ENCODE measurements around the gene NBEAL1.
"Not testable (repeated sequence)": the region's sequence is repeated elsewhere in the genome, so short reads cannot be mapped to it uniquely, and the experiment has no call there.

NBEAL1 gene

DNA sequence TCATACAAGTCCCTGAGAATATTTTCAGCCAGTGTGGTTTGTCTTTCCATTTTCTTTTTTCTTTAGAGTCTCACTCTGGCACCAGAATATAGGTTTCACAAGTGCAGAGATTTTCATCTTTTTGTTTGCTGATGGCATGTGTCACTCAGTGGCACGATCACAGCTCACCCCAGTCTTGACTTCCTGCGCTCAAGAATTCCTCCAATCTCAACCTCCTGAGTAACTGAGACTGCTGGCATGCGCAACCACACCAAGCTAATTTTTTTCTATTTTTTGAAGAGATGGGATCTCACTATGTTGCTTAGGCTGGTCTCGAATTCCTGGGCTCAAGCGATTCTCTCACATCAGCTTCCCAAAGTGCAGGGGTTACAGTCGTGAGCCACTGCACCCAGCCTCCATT is 23.9 kb downstream of the NBEAL1 start:
- DNase-seq (ENCODE audit: extremely low read depth in 1 of 2, low read depth in 1 of 2): no peak

DNA sequence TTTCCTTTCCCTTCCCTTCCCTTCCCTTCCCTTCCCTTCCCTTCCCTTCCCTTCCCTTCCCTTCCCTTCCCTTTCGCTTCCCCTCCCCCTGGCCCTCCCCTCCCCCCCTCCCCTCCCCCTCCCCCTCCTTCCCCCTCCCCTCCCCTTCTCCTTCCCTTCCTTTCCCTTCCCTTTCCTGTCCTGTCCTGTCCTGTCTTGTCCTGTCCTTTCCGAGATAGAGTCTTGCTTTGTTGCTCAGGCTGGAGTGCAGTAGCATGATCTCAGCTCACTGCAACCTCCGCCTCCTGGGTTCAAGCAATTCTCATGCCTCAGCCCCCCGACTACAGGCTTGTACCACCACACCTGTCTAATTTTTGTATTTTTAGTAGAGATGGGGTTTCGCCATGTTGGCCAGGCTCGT is 24.5 kb downstream of the NBEAL1 start:
- not testable (repeated sequence) for DNase-seq (ENCODE audit: extremely low read depth in 1 of 2, low read depth in 1 of 2)

DNA sequence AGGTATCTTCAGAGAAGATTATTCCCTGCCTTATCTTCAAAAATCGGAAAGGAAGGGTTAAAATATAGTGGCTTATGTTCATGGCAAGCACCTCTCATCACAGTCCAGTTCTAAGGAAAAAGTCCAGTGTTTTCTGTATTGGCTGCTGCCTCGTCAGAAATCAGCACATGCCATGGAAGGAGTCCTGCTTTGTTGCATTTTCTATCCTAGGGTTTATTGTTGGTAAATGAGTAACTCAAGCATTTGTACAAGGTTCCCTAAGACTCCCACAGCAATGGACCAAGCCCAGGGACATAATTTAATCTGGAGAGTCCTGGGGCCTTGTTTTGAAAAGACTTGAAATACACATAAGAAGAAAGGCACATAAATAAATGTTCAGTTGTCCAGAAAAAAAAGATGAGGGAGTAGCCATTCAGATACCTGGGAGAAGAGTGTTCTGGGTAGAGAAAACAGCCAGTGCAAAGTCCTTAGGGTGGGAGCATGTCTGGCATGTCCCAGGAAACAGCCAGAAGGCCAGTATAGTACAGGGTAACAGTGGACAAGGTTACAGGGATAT is 26.4 kb downstream of the NBEAL1 start:
- no peak for DNase-seq (ENCODE audit: extremely low read depth in 1 of 2, low read depth in 1 of 2)

DNA sequence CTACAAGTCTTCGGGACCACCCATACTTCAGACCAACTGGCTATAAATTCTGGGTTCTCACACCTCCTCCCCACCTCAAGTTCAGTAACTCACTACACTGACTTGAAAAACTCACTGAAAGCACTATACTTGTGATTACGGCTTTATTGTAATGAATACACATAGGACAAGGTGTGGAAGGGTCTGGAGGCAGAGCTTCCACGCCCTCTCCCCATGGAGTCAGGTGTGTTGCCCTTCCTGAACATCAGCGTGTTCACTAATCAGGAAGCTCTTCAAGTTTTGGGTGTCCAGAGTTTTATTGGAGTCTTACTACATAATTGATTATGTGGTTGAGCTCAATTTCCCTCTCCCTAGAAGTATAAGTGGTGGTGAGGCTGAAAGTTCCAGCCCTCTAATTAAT is 27.5 kb downstream of the NBEAL1 start:
- no peak for DNase-seq (ENCODE audit: extremely low read depth in 1 of 2, low read depth in 1 of 2)

DNA sequence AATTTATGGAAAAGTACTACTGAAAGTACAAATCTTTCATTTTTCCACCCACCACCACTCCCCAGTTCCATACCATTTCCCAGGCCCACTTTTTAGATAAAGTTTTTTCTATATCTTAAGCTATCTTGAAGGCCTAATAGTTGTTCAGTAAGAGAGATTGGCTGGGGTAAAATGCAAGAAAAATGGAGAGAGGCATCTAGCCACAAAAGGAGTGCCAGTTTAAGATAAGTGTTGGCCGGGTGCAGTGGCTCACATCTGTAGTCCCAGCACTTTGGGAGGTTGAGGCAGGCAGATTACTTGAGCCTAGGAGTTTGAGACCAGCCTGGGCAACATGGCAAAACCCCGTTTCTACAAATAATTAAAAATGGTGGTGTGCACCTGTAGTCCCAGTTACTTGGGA is 28.6 kb downstream of the NBEAL1 start:
- no peak for DNase-seq (ENCODE audit: extremely low read depth in 1 of 2, low read depth in 1 of 2)

DNA sequence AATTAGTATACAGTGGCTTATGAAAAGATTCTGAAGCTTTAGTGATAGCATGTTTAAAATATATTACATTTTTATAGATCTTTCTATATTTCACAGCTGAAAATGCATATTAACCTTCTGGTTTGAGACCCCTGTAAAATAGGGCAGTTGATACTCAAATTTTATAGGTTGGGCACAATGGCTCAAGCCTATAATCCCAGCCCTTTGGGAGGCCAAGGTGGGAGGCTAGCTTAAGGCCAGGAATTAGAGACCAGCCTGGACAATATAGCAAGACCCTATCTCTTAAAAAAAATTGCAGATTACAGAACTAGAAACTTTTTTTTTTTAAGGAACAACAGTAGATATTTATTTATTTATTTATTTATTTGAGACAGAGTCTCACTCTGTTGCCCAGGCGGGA is 31.2 kb downstream of the NBEAL1 start:
- DNase-seq (ENCODE audit: extremely low read depth in 1 of 2, low read depth in 1 of 2): no peak

DNA sequence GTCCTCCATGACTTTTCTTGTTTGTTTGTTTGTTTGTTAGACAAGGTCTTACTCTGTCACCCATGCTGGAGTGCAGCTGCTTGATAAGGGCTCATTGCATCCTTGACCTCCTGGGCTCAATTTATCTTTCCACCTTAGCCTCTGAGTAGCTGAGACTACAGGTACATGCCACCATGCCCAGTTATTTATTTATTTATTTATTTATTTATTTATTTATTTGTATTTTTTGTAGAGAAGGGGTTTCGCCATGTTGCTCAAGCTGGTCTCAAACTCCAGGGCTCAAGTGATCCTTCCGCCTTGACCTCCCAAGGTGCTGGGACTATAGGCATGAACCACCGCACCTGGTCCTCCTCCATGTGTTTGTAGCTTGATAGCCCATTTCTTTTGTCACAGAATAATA is 37.9 kb downstream of the NBEAL1 start:
- DNase-seq (ENCODE audit: extremely low read depth in 1 of 2, low read depth in 1 of 2): no peak

DNA sequence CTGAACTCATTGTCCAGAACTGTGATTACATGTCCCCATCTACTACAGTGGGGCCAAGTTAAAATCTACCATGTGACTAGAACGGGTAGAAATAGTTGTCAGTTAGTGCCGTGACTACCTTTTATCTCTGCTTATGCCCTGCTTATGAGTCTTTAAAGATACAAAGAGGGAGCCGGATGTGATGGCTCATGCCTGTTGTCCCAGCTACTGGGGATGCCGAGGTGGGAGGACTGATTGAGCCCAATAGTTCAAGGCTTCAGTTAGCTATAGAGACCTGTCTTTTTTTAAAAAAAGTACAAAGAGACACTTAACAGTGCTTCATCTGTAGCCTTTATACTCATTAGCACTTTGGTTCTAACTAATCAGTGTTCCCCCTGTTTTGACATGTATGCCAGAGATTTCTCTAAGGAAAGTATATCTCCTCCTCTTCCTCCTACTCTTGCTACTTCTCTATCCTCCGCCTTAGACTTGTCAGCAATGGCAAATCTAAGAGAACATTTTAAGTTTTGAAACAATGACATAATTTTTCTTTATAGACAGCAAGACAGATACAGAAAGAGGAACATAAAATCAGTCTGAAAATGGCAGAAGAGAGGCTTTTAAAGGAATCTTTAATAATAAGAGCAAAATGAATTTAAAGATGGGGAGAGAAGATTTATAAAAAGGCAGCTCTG is 45.0 kb downstream of the NBEAL1 start:
- no peak for DNase-seq (ENCODE audit: extremely low read depth in 1 of 2, low read depth in 1 of 2)

DNA sequence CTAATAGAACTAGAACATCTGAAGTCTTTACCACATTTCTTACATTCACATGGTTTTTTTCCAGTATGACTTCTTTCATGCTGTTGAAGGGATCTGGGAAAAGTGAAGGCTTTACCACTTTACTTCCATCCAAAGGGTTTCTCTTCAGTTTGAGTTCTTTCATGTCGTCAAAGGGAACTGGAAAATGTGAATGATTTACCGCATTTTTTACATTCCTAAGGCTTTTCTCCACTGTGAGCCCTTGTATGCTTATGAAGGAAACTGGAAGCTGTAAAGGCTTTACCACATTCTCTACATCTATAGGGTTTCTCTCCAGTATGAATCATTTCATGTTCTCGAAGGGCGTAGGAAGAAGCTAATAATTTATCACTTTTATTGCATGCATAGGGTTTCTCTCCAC is 46.7 kb downstream of the NBEAL1 start:
- no peak for DNase-seq (ENCODE audit: extremely low read depth in 1 of 2, low read depth in 1 of 2)

DNA sequence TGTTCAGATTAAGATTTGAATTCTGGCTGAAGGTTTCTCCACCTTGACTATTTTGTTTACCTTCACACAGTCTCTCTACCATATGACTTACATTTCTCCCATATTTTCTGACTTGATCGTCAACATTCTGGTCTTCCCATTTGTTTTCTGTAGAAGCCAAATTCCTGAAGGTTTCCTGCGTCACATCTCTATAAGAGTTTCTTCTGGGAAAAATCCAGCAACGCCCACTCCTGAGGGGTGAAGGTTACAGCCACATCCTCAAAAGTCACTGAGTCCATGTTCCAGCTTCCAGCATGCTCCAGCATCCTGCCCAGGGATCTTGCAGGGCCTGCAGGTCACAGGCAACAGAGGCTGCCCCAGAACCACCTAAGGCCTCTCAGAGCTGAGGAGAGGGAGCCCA is 47.5 kb downstream of the NBEAL1 start:
- no peak for DNase-seq (ENCODE audit: extremely low read depth in 1 of 2, low read depth in 1 of 2)

DNA sequence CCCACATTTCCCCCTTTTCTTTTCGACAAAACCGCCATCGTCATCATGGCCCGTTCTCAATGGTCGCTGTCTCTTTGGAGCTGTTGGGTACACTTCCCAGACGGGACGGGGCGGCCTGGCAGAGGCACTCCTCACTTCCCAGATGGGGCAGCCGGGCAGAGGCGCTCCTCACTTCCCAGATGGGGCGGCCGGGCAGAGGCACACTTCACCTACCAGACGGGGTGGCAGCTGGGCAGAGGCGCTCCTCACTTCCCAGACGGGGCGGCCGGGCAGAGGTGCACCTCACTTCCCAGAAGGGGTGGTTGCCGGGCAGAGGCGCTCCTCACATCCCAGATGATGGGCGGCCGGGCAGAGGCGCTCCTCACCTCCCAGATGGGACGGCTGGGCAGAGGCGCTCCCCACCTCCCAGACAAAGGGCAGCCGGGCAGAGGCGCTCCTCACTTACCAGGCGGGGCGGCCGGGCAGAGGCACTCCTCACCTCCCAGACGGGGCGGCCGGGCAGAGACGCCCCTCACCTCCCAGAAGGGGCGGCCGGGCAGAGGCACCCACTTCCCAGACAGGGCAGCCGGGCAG is 51.9 kb downstream of the NBEAL1 start:
- not testable (repeated sequence) for DNase-seq (ENCODE audit: extremely low read depth in 1 of 2, low read depth in 1 of 2)

DNA sequence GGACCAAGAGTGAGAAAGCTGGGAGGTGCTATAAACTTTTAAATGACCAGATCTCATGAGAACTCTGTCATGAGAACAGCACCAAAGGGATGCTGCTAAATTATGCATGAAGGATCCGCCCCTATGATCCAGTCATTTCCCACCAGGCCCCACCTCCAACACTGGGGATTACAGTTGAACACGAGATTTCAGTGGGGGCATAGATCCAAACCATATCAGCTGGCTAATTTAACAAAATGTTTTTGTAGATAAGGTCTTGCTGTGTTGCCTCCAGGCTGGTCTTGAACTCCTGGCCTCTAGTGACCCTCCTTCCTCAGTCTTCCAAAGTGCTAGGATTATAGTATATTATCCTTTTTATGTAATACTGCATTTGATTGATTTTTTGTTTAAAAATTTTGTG is 56.0 kb downstream of the NBEAL1 start:
- DNase-seq (ENCODE audit: extremely low read depth in 1 of 2, low read depth in 1 of 2): no peak

DNA sequence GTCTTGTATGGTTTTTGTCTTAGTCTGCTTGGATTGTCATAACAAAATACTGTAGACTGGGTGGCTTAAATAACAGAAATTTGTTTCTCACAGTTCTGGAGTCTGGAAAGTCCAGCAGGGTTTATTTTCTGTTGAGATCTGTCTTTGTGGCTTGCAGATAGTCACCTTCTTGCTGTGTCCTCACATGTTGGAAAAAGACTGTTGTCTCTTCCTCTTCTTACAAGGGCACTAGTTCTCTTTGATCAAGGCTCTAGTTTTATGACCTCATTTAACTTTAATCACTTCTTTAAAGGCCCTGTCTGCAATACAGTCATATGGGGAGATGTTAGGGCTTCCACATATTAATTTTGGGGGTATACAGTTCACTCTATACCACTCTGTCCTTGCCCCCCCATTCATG is 56.5 kb downstream of the NBEAL1 start:
- no peak for DNase-seq (ENCODE audit: extremely low read depth in 1 of 2, low read depth in 1 of 2)

DNA sequence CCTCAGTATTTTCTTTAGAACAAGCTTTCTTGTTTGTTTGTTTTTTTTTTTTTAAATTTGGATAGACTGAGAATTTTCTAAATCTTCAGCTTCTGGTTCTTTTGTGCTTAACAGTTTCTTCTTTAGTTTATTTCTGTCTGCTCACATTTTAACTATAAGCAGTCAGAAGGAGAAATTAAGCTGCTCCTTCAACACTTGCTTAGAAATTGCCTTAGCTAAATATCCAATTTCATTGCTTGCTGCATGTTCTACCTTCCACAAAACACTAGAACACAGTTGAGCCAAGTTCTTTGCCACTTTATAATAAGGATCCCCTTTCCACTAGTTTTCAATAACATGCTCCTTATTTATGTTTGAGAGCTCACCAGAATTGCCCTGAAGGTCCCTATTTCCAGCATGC is 57.7 kb downstream of the NBEAL1 start:
- DNase-seq (ENCODE audit: extremely low read depth in 1 of 2, low read depth in 1 of 2): no peak

DNA sequence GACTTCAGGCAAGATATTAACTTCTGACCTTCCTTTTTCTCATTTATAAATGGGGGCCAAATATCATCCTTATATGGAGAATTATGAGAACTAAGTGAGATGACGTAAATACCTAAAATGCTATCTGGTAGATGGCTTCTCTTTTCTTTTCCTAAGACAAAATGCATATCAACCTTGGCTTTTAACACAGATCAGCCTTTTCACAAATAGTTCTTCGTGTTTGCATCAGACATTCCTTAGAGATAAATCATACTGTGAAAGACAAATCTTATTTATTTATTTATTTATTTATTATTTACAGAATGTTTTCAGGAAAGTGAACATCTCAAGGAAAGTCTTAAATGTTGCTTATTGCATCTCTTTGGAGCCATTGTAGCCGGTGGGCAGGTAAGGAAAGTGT is 62.8 kb downstream of the NBEAL1 start:
- DNase-seq (ENCODE audit: extremely low read depth in 1 of 2, low read depth in 1 of 2): no peak

DNA sequence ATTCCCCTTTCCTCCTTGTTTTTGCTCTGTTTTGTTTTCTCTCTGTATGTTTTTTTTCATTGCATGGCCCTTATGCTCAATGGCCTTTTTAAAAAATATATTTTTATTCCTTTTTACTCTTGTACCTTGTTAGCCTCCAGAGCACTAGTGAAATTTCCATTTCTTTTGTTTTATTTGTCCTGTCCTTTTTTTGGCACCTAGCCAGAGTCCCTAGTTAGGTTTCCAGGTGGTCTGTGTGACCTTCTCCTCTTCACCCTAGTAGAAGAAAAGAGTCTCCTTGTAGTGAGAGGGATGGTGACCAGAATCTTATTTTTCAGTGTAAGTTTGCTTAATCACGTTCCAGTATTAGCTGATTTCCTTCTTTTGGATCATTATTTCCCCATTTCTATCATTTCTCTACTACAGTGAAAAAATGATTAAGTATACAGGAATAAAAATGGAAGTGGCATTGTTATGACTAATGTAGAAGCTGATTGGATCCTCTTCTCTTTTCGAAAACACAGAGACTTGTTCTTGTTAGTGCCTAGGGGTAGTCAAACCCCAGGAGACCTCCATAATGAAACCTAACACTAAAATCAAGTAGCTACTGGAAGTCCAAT is 65.9 kb downstream of the NBEAL1 start:
- no peak for DNase-seq (ENCODE audit: extremely low read depth in 1 of 2, low read depth in 1 of 2)

DNA sequence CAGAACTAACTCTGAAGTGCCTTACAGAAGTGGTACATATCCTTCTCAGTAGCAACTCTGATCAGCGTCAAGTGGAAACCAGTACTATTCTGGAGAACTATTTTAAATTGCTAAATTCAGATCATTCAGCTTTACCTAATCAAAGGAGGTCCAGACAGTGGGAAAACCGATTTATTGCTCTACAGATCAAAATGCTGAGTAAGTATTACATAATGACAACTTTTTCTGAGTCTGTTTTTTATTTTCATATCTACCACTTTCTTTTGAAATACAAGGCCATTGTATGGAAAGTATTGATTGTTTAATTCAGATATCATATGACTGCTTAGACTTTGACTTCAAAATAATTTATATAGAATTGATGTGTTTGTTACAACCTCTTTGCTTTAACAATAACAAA is 68.7 kb downstream of the NBEAL1 start:
- no peak for DNase-seq (ENCODE audit: extremely low read depth in 1 of 2, low read depth in 1 of 2)

DNA sequence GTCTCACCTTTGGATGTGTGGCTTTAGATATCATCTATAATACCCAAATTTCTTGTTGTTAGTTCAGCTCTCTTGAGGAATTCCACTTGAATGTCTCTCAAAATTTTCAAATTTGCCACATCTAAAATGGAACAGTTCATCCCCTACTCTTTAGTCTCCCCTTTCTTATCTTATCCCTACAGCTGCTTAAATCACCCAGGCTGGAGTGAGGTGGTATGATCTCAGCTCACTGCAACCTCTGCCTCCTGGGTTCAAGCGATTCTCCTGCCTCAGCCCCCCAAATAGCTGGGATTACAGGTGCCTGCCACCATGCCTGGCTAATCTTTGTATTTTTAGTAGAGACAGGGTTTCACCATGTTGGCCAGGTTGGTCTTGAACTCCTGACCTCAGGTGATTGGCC is 71.7 kb downstream of the NBEAL1 start:
- DNase-seq (ENCODE audit: extremely low read depth in 1 of 2, low read depth in 1 of 2): not testable (repeated sequence)

DNA sequence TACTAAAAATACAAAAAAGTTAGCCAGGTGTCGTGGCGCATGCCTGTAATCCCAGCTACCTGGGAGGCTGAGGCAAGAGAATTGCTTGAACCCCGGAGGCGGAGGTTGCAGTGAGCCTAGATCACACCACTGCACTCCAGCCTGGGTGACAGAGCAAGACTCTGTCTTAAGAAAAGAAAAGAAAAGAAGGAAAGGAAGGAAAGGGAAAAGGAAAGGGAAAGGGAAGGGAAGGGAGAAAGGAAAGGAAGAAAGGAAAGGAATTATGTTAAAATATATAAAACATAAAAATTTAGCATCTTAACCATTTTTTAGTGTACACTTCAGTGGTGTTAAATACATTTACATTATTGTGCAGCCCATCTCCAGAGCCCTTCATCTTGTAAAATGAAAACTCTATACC is 76.0 kb downstream of the NBEAL1 start:
- DNase-seq (ENCODE audit: extremely low read depth in 1 of 2, low read depth in 1 of 2): not testable (repeated sequence)

DNA sequence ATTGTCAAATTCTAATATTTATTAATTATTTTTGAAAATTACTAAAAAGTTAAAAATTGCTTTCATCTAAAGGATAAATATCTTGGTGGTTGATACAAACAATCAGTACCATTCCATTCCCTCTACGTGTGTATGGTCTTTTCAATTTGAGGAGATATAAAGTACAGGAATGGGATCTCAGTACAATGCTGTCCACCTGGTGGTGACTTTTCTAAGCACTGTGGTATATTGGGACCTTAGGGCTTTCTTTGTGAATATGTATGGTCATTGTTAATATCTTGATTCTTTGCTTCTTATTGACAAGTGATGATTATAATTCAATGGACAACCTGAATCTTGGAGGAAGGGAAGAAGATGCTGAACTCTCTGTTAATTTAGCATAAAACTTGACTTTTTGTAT is 83.1 kb downstream of the NBEAL1 start:
- no peak for DNase-seq (ENCODE audit: extremely low read depth in 1 of 2, low read depth in 1 of 2)

DNA sequence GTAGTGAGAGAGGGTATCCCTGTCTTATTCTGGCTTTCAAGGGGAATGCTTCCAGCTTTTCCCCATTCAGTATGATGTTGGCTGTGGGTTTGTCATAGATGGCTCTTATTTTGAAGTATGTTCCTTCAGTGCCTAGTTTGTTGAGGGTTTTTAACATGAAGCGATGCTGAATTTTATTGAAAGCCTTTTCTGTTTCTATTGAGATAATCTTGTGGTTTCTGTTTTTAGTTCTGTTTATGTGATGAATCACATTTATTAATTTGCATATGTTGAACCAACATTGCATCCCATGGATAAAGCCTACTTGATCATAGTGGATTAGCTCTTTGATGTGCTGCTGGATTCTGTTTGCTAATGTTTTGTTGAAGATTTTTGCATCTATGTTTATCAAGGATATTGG is 87.7 kb downstream of the NBEAL1 start:
- not testable (repeated sequence) for DNase-seq (ENCODE audit: extremely low read depth in 1 of 2, low read depth in 1 of 2)

DNA sequence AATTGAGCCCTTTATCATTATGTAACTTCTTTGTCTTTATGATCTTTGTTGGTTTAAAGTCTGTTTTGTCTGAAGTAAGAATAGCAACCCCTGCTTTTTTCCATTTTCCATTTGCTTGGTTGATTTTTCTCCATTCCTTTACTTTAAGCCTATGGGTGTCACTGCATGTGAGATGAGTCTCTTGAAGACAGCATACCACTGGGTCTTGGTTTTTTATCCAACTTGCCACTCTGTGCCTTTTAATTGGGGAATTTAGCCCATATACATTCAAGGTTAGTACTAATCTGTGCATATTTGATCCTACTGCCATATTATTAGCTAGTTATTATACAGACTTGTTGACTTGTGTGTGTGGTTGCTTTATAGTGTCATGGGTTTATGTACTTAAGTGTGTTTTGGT is 89.6 kb downstream of the NBEAL1 start:
- DNase-seq (ENCODE audit: extremely low read depth in 1 of 2, low read depth in 1 of 2): no peak

Measured in stimulated activated CD8-positive, alpha-beta memory T cell treated with anti-CD3 and anti-CD28 coated beads, Interleukin-7, amount 100 ng/mL, for 48 hours (primary cell).